ENCODE results near the gene AREG.
A peak's percentile ranks its signal among the peaks of the same experiment; 100 is the strongest.

AREG gene

GRCh38 chr4:74483226-74483911, 38.4 kb downstream of the AREG start:
- peak; percentile 33 for DNase-seq (ENCODE audit: low read depth)
- no peak overlapping the region for H3K4me3 ChIP-seq (ENCODE audit: low read length)
- no peak for TF ChIP-seq CTCF (IDR thresholded peaks at IDR 0.05; ENCODE audit: insufficient read depth, low read depth, low read length, missing control alignments)

GRCh38 chr4:74486905-74487304, 42.0 kb downstream of the AREG start:
- TF ChIP-seq CTCF (IDR thresholded peaks at IDR 0.05; ENCODE audit: insufficient read depth, low read depth, low read length, missing control alignments), result no peak
- no peak overlapping the region for H3K4me3 ChIP-seq (ENCODE audit: low read length)
- peak; percentile 13 for DNase-seq (ENCODE audit: low read depth)

- no peak for TF ChIP-seq CTCF (IDR thresholded peaks at IDR 0.05; ENCODE audit: insufficient read depth, low read depth, low read length, missing control alignments)
- no peak overlapping the region for H3K4me3 ChIP-seq (ENCODE audit: low read length)
- no peak for DNase-seq (ENCODE audit: low read depth)
Measured at GRCh38 chr4:74487771-74488170, 42.8 kb downstream of the AREG start.

- TF ChIP-seq CTCF (IDR thresholded peaks at IDR 0.05; ENCODE audit: insufficient read depth, low read depth, low read length, missing control alignments), result no peak
- no peak overlapping the region for H3K4me3 ChIP-seq (ENCODE audit: low read length)
- peak; percentile 74 for DNase-seq (ENCODE audit: low read depth)
Measured at GRCh38 chr4:74490736-74491135, 45.8 kb downstream of the AREG start.

GRCh38 chr4:74499986-74500781, 55.2 kb downstream of the AREG start:
- TF ChIP-seq CTCF (IDR thresholded peaks at IDR 0.05; ENCODE audit: insufficient read depth, low read depth, low read length, missing control alignments), result no peak
- DNase-seq (ENCODE audit: low read depth), result no peak
- no peak overlapping the region for H3K4me3 ChIP-seq (ENCODE audit: low read length)

- DNase-seq (ENCODE audit: low read depth), result peak; percentile 75
- H3K4me3 ChIP-seq (ENCODE audit: low read length), result no peak overlapping the region
- no peak for TF ChIP-seq CTCF (IDR thresholded peaks at IDR 0.05; ENCODE audit: insufficient read depth, low read depth, low read length, missing control alignments)
Measured at GRCh38 chr4:74501579-74501978, 56.6 kb downstream of the AREG start.
